NK-92 treated with Interleukin-12 subunit alpha and Interleukin-12 subunit beta, amount 100 ng/mL, for 24 hours (cell line): Measurements from ENCODE around the gene CRELD2.

Experiments
- DNase-seq: peaks from one replicate; lab custom pipeline; 2025; lab: John Stamatoyannopoulos, UW

The CRELD2 gene

GRCh38 chr22:49917974-49918910 lies at the start of gene CRELD2, which contains the start of gene ALG12:
TSS of gene CRELD2 (plus strand) at chr22:49918634. CDS start at chr22:49918770, 136 bp downstream.
TSS of gene ALG12 (minus strand) at chr22:49918438. CDS start at chr22:49913765, 4,673 bp downstream.
- DNase-seq, result peak; percentile 91

GRCh38 chr22:49869086-49869830 lies 49.2 kb upstream of the CRELD2 start:
- no peak for DNase-seq

GRCh38 chr22:49869845-49870712 lies 48.4 kb upstream of the CRELD2 start:
- DNase-seq, result no peak

GRCh38 chr22:49871482-49871881 lies 47.0 kb upstream of the CRELD2 start:
- DNase-seq, result no peak

GRCh38 chr22:49872347-49872746 lies 46.1 kb upstream of the CRELD2 start:
- no peak for DNase-seq

- no peak for DNase-seq
Observed at GRCh38 chr22:49873228-49873940, 45.0 kb upstream of the CRELD2 start.

GRCh38 chr22:49877642-49878041 lies 40.8 kb upstream of the CRELD2 start:
- no peak for DNase-seq

GRCh38 chr22:49878206-49878605 lies 40.2 kb upstream of the CRELD2 start:
- no peak for DNase-seq

- DNase-seq, result no peak
Observed at GRCh38 chr22:49879871-49880270, 38.6 kb upstream of the CRELD2 start.

GRCh38 chr22:49880281-49880680 lies 38.2 kb upstream of the CRELD2 start:
- DNase-seq, result no peak

- no peak for DNase-seq
Observed at GRCh38 chr22:49881856-49882255, 36.6 kb upstream of the CRELD2 start.

GRCh38 chr22:49882519-49883293 lies 35.7 kb upstream of the CRELD2 start:
- no peak for DNase-seq

- no peak for DNase-seq
Observed at GRCh38 chr22:49883294-49883640, 35.2 kb upstream of the CRELD2 start.

GRCh38 chr22:49884075-49884474 lies 34.4 kb upstream of the CRELD2 start:
- DNase-seq, result no peak

- DNase-seq, result no peak
Observed at GRCh38 chr22:49884503-49885260, 33.8 kb upstream of the CRELD2 start.

- no peak for DNase-seq
Observed at GRCh38 chr22:49885281-49885680, 33.2 kb upstream of the CRELD2 start.

GRCh38 chr22:49885881-49886280 lies 32.6 kb upstream of the CRELD2 start:
- no peak for DNase-seq

- no peak for DNase-seq
Observed at GRCh38 chr22:49886346-49887063, 31.9 kb upstream of the CRELD2 start.

GRCh38 chr22:49887064-49887451 lies 31.4 kb upstream of the CRELD2 start:
- no peak for DNase-seq
